HG02885 (cell line): Measurements from ENCODE around the gene HDAC4.
"Not testable (repeated sequence)": the region's sequence is repeated elsewhere in the genome, so short reads cannot be mapped to it uniquely, and the experiment has no call there.

Experiments
- ATAC-seq: cut with Tn5 transposase; IDR thresholded peaks from one replicate; pipeline ENCODE4 v1.9.1; 2021; ENCODE audit warnings: mild to moderate bottlenecking; ENCODE audit not compliant: unreplicated experiment, poor library complexity

HDAC4 gene

DNA sequence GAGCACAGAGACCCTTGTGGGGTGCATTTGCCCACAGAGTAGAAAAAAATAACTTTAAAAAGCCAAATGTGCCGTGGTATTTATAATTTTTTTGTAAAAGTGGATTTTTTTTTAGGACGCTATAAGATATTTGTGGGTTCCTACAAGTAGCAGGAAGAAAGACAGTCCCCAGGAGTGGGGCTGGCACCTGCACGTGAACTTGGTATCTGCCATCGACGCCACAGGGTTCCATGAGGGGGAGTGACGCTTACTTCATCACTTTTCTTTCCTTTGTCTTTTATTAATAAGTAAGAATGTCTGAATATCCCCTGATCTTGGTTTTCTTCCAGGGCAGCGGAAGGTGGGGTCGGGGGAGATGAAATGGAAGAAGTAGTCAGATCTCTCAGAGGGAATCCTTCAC is 345.9 kb downstream of the HDAC4 start:
- ATAC-seq = no peak

GRCh38 chr2:239053801-239054503 is 346.9 kb downstream of the HDAC4 start:
- no peak for ATAC-seq

- no peak for ATAC-seq
Measured at GRCh38 chr2:239052798-239053665, 347.8 kb downstream of the HDAC4 start.

GRCh38 chr2:239051891-239052445 is 348.9 kb downstream of the HDAC4 start:
- ATAC-seq = no peak

DNA sequence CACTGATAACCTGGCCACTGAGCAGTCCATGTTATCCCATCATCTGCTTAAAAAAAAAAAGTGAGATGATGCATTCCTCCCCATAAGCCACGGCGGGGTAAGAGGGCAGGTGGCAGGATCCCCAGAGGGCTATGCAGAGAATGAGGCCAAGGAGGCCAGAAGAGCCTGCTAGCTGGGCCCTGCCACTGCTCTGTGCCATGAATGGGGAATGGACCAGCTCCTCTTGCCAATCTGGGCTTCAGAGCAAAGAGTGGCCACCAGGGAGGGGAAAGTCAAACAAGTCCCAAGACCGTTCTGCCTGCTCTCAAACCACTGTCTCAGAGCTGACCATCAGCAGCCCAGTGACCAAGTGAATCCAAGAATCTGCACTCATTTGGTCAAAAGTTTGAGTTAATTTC is 350.6 kb downstream of the HDAC4 start:
- ATAC-seq = no peak

- ATAC-seq = no peak
Measured at GRCh38 chr2:239049421-239050251, 351.2 kb downstream of the HDAC4 start.

DNA sequence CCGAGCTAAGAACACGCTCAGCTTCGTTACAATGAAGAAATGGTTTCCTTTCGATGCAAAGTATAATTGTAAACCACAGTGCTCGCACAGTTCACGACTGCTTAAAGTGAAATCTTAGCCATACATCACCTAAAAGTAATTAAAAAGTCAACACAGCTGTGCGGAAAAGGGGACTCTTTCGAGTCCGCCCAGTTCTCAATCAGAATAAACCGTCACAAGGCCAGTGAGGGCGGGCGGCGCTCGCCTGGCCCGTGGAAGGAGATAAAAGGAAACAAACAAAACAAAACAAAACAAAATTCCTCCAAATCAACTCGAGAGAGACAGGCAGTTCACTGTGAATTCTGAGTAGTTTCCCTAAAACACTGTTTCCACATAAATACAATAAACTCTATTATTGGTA is 352.1 kb downstream of the HDAC4 start:
- ATAC-seq = no peak

- ATAC-seq = no peak
Measured at GRCh38 chr2:239047861-239048260, 353.0 kb downstream of the HDAC4 start.

DNA sequence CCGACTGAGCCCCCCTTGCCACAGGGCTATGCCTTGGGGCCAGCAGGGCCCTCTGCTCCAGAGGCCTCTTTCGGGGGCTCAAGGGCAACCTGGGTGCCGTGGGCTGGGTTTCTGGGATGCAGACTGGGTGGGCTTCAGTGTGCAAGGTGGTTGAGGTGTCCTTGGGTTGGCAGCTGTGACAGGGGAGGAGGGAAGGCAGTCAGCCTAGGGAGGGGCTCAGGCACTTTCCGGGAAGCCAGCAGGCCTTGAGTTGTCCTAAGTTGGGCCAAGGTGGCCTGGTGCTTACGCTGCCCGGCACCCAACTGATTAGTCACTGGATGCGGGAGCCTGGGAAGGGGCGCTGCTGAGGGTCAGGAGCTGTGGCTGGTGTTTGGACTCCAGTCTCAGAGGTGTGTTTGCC is 353.4 kb downstream of the HDAC4 start:
- ATAC-seq = no peak

DNA sequence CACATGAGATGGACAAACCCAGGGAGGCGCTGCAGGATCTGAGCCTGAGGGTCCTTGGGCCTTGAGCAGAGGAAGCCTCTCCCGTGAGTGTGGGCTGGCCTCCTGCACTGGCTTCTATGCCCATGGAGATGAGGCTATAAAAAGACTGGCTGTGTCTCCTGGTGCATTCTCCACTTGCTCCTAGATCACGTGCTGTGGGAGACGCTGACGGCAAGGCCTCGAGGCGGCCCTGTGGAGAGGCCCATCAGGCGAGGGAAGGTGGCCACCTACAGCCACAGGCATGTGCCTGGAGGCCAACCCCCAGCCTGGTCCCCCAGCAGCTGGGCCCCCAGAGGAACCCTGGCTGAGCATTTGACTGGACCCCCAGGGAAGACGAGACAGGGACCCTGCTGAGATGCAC is 354.0 kb downstream of the HDAC4 start:
- ATAC-seq = no peak

GRCh38 chr2:239044336-239044735 is 356.5 kb downstream of the HDAC4 start:
- ATAC-seq = no peak

DNA sequence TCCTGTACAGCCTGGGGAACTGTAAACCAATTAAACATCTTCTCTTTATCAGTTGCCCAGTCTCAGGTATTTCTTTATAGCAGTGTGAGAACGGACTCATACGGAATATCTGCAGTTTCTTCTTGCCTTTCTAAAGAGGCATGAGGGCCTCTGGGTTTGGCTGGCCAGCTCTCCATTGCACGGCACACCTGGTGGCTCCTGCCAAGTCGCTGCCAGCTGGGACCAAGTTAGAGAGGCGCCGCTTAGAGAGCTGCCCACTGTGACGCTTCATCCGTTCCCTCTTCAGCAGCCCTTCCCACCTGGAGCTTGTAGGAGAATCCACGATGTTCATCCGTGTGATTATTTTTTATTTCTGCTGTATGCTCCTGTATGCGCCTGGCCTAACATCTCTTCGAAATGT is 357.5 kb downstream of the HDAC4 start:
- ATAC-seq = no peak

DNA sequence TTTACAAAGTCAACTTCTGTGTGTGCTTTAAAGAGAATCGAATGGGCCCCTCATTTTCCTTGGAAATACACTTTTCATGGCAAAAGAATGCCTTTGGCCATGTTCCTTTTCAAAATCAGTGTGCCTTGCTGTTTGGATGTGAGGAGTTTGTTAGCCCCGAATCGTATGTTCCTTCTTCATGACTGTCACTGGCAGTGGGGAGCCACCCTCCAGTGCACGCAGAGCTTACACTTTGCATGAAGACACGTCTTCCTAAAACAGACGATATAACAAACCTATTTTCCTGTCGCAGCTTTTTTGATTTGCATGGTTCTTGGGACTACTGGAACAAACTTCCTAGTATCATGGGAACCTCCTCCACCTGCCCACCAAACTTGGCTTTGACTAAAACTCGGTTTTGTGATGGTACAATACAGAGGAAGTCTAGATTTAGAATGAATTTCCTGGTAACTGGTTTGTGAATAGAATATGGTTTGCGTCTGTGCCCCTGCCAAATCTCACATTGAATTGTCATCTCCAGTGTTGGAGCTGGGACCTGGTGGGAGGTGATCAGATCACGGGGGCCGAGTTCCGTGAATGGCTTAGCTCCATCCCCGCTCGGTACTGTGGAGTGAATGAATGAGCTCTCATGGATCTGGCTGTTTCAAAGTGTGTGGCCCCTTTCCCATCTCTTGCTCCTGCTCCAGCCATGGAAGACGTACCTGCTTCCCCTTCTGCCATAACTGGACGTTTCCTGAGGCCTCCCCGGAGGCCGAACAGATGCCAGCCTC is 358.1 kb downstream of the HDAC4 start:
- no peak for ATAC-seq

DNA sequence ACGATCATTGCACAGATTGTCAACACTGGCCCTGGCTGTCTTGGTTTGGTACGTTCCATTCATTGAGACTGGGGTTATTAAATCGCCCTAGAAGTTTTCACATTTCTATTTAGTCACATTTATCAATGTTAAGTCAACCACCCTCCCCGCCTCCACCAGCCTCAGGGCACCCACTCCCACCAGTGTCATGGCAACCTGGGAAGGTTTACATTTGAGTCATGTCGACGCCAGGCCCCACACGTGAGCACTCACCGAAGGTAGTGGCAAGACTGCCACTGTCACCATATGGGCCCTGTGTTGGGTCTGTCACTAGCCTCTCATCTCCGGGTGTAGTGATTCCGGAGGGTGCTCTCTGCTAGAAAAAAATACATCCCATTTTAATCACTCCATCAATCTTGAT is 358.8 kb downstream of the HDAC4 start:
- no peak for ATAC-seq

DNA sequence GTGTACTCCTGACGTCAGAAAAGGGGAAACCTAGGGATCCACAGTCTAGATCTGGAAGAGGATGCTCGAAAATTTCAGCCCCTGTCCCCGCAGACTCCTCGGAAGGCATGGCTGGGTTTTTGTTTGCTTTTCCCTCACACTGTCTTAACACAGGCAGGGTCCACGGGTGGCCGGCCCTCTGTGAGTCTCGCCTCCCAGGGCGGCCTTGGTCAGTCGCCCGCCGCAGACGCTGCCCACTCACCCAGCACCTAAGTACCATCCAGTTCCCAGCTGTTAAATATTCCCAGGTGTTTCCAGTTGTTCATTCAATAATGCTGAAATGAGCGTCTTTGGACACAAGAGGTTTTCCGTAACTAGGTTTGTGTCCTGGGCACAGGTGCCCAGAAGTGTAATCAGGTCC is 359.8 kb downstream of the HDAC4 start:
- ATAC-seq = no peak

DNA sequence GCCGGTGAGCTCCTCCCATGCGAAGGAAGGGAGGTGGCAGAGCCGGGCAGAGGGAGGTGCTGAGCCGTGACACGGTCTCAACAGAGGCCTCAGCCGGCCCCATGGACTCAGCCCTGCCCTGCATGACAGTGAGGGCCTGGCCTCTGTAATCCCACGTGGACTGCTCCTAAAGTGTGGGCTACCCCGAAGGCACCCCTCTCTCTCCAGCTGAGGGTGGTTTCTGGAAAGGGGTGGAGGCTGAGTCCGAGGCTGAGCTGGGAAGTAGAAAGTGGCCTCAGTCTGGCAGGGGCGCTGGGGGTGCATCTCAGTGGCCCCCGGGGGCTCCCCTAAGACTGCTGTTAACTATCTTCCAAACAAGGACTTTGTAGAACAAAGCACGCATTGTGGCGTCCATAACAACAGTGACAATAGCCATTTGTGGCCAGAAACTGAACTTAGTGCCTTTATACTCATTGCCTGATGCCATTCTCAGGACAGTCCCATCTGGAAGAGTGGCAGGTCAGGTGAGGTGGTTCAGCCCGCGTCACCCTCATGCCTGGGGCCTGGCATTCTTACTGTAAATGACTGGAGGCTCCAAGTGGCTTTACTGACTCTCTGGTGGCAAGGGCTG is 360.6 kb downstream of the HDAC4 start:
- ATAC-seq = no peak

GRCh38 chr2:239039479-239039861 is 361.4 kb downstream of the HDAC4 start:
- no peak for ATAC-seq

DNA sequence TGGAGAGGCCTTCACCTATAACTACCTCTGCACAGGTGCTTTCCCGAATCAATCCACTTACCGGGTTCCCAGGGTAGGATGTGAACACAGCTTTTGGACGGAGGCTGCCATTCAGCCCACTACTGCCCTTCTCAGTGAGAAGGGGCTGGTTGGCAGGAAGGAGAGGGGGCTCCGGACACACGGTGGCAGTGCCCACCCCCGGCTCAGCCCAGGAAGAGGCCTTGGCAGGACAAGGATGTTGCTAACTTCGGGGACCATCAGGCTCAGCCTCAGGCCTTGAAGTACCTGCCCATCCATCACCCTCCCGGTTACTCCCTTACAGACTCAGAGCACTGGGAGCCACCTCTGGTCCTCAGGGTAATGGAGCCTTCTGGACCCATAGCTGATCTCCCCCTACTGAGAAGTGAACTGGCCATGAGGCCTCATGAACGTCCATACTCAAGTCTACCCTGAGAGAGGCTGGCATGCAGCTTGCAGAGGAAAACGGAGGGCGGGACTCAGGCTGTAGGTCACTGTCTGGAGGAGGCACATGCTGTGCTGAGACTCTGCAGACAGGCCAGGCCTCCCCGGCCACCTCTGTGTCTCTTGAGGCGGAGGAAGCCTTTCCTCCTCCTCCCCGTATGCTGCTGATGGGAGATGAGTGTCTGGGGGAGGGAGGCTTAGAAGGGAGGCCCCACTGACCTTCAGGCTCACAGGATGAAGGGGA is 361.9 kb downstream of the HDAC4 start:
- no peak for ATAC-seq

DNA sequence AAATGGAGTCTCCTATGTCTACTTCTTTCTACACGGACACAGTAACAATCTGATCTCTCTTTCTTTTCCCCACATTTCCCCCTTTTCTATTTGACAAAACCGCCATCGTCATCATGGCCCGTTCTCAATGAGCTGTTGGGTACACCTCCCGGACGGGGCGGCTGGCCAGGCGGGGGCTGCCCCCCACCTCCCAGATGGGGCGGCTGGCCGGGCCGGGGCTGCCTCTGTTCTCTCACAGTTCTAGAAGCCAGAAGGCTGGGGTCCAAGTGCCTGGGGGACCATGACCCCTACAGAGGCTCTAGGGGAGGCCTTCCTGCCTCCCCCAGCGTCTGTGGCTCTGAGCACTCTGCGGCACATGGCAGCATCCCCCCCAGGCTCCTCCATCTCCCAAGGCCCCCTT is 362.5 kb downstream of the HDAC4 start:
- not testable (repeated sequence) for ATAC-seq
